Endodermal cell (in vitro differentiated cells): ENCODE measurements around the gene MAP1S. TPM values are rescaled to one million over a fixed set of nuclear protein-coding genes. Genes with fewer than 3 reads are reported as not detected.

ENCODE experiments used
- DNase-seq: peaks from one replicate; pipeline ENCODE4 v3.0.0-alpha.2; 2017
- H3K27ac ChIP-seq: 2 replicates; pipeline ENCODE4 v1.5.1; 2013; ENCODE audit warnings: mild to moderate bottlenecking, low read depth, low read length, moderate library complexity
- H3K27me3 ChIP-seq: 2 replicates; pipeline ENCODE4 v1.6.1; 2013; ENCODE audit warnings: mild to moderate bottlenecking, low read length, moderate library complexity; ENCODE audit not compliant: insufficient read depth, control insufficient read depth, poor library complexity, severe bottlenecking
- H3K36me3 ChIP-seq: 2 replicates; pipeline ENCODE4 v1.7.0; 2013; ENCODE audit warnings: mild to moderate bottlenecking, low read length, moderate library complexity; ENCODE audit not compliant: control insufficient read depth, insufficient read depth
- H3K4me1 ChIP-seq: one replicate; pipeline ENCODE4 v1.7.0; 2013; ENCODE audit warnings: low read length; ENCODE audit not compliant: control insufficient read depth, insufficient read depth
- H3K4me3 ChIP-seq: 2 replicates; pipeline ENCODE4 v1.5.1; 2013; ENCODE audit warnings: mild to moderate bottlenecking, low read length, moderate library complexity
- H3K9ac ChIP-seq: 2 replicates; pipeline ENCODE4 v1.6.1; 2013; ENCODE audit warnings: mild to moderate bottlenecking, low read length, moderate library complexity; ENCODE audit not compliant: poor library complexity, severe bottlenecking; ENCODE audit errors: extremely low read depth
- H3K9me3 ChIP-seq: 2 replicates; pipeline ENCODE4 v1.6.1; 2013; ENCODE audit warnings: mild to moderate bottlenecking, low read length, moderate library complexity; ENCODE audit not compliant: control insufficient read depth
- H3K27ac Mint-ChIP-seq: 2 replicates; pipeline ENCODE4 v1.8.0; 2020; ENCODE audit warnings: mixed read lengths
- H3K27me3 Mint-ChIP-seq: 2 replicates; pipeline ENCODE4 v1.8.0; 2021; ENCODE audit warnings: mild to moderate bottlenecking, mixed read lengths; ENCODE audit not compliant: insufficient read depth
- H3K36me3 Mint-ChIP-seq: 2 replicates; pipeline ENCODE4 v1.8.0; 2020; ENCODE audit warnings: low read depth, mixed read lengths
- H3K4me1 Mint-ChIP-seq: 2 replicates; pipeline ENCODE4 v1.8.0; 2020; ENCODE audit warnings: mixed read lengths
- H3K4me3 Mint-ChIP-seq: 2 replicates; pipeline ENCODE4 v1.8.0; 2020; ENCODE audit warnings: mild to moderate bottlenecking, moderate library complexity, mixed read lengths
- H3K9me3 Mint-ChIP-seq: 2 replicates; pipeline ENCODE4 v1.8.0; 2020; ENCODE audit warnings: mild to moderate bottlenecking, mixed read lengths
- CTCF ChIP-seq: fragments of 200-600 bp; sonication (generic); conservative IDR thresholded peaks from 2 replicates; pipeline ENCODE4 v1.5.0; 2021; ENCODE audit warnings: antibody characterized with exemption, mild to moderate bottlenecking
- WGBS, 2 experiments: methylation state at CpG; one replicate each; pipeline versions ENCODE4 v1.1.5 to v1.1.7; 2013; ENCODE audit warnings: missing lambda C conversion rate in 2 of 2, mixed read lengths in 1 of 2; ENCODE audit not compliant: insufficient coverage in 1 of 2, insufficient read length in 1 of 2; 5-methylcytosine and 5-hydroxymethylcytosine counted together
- total RNA-seq, 2 donors: library from RNA; stranded (reverse); fragmentation: NEBNext Ultra II Directional in 1 of 2; extraction: Animal tissue kit (Norgen Biotek cat#: 25700) in 1 of 2; gene quantifications; 2 replicates in 1 of 2; 3 replicates in 1 of 2; pipeline ENCODE4 v1.2.1, GENCODE V29; 2021

The MAP1S gene
- total RNA-seq, 2 donors from 2014 or later, result 90.2 to 96.7 TPM

GRCh38 chr19:17743874-17744580 lies 24.7 kb downstream of the MAP1S start:
- Mint-ChIP-seq H3K4me3 (no peak overlapping the region), H3K36me3 (no peaks in the 10 kb centered on the region), H3K4me1 (no peaks in the 10 kb centered on the region), H3K27me3 (peaks cover 7% of the 10 kb centered on the region), H3K27ac (no peak overlapping the region), H3K9me3 (peaks cover 19% of the 10 kb centered on the region)
- Histone ChIP-seq H3K4me3 (no peak overlapping the region), H3K4me1 (no peaks in the 10 kb centered on the region), H3K9ac (no peak overlapping the region), H3K27me3 (no peaks in the 10 kb centered on the region), H3K9me3 (peaks cover 17% of the 10 kb centered on the region), H3K36me3 (no peaks in the 10 kb centered on the region), H3K27ac (no peak overlapping the region)
- no peak for DNase-seq
- no peak for TF ChIP-seq CTCF
- WGBS, 2 experiments, result 87 to 92% methylated on average over 4 to 6 of the region's 6 CpGs

- peaks cover 1% of the 10 kb centered on the region for H3K9me3 ChIP-seq
- WGBS, 2 experiments, result 7 to 20% methylated on average over 27 to 75 of the region's 75 CpGs
- no peak for TF ChIP-seq CTCF
- H3K4me1 ChIP-seq, result no peaks in the 10 kb centered on the region
- H3K36me3 Mint-ChIP-seq, result no peaks in the 10 kb centered on the region
- H3K27ac ChIP-seq, result no peak overlapping the region
- H3K9me3 Mint-ChIP-seq, result peaks cover 5% of the 10 kb centered on the region
- H3K36me3 ChIP-seq, result no peaks in the 10 kb centered on the region
- no peaks in the 10 kb centered on the region for H3K27me3 ChIP-seq
- no peaks in the 10 kb centered on the region for H3K4me1 Mint-ChIP-seq
- H3K27ac Mint-ChIP-seq, result no peak overlapping the region
- peak overlapping the region; percentile 38 for H3K4me3 Mint-ChIP-seq
- no peak overlapping the region for H3K9ac ChIP-seq
- H3K4me3 ChIP-seq, result peak overlapping the region; percentile 73
- peaks cover 4% of the 10 kb centered on the region for H3K27me3 Mint-ChIP-seq
- DNase-seq, result peak; percentile 96
Measured at GRCh38 chr19:17747205-17748098, 28.2 kb downstream of the MAP1S start.

- Mint-ChIP-seq H3K27me3 (peaks cover 4% of the 10 kb centered on the region), H3K27ac (no peak overlapping the region), H3K9me3 (no peaks in the 10 kb centered on the region), H3K4me3 (peak overlapping the region; percentile 34), H3K4me1 (no peaks in the 10 kb centered on the region), H3K36me3 (no peaks in the 10 kb centered on the region)
- no peak for DNase-seq
- Histone ChIP-seq H3K9ac (no peak overlapping the region), H3K27me3 (no peaks in the 10 kb centered on the region), H3K4me1 (no peaks in the 10 kb centered on the region), H3K4me3 (no peak overlapping the region), H3K36me3 (no peaks in the 10 kb centered on the region), H3K27ac (no peak overlapping the region), H3K9me3 (no peaks in the 10 kb centered on the region)
- no peak for TF ChIP-seq CTCF
- WGBS, 2 experiments, result 61 to 89% methylated on average over 2 to 6 of the region's 6 CpGs
Measured at GRCh38 chr19:17748884-17749638, 29.8 kb downstream of the MAP1S start.
